Natural killer cell treated with Interleukin-12 subunit alpha and Interleukin-12 subunit beta and Interleukin-15 and Interleukin-18, amount 100 ng/mL, for 72 hours (primary cell): Measurements from ENCODE around the gene PCED1B. TPM values are rescaled to one million over a fixed set of nuclear protein-coding genes. Genes with fewer than 3 reads are reported as not detected.
A peak's percentile ranks its signal among the peaks of the same experiment; 100 is the strongest.

ENCODE experiments used
- ATAC-seq, 2 donors: fragments of 150-1000 bp; cut with Tn5 transposase in 1 of 2; sonication (Bioruptor Pico), chemical (Tn5 transposase) in 1 of 2; 2 replicates each; pipeline ENCODE4 v1.10.0; 2021
- DNase-seq: peaks from one replicate; pipeline ENCODE4 v3.0.0; 2022; ENCODE audit warnings: low spot score
- H3K27ac Mint-ChIP-seq, 2 donors: 1 replicate in 1 of 2; 2 replicates in 1 of 2; pipeline ENCODE4 v1.8.0; 2022; ENCODE audit warnings: mixed read lengths in 2 of 2, mild to moderate bottlenecking in 1 of 2, moderate library complexity in 1 of 2
- H3K27me3 Mint-ChIP-seq, 2 donors: 1 replicate in 1 of 2; 2 replicates in 1 of 2; pipeline ENCODE4 v1.8.0; 2022; ENCODE audit warnings: mixed read lengths in 2 of 2
- H3K36me3 Mint-ChIP-seq: one replicate; pipeline ENCODE4 v1.8.0; 2022; ENCODE audit warnings: mixed read lengths
- H3K4me1 Mint-ChIP-seq, 2 donors: 1 replicate in 1 of 2; 2 replicates in 1 of 2; pipeline ENCODE4 v1.8.0; 2022; ENCODE audit warnings: low read depth in 2 of 2, mixed read lengths in 2 of 2, mild to moderate bottlenecking in 1 of 2
- H3K4me3 Mint-ChIP-seq: one replicate; pipeline ENCODE4 v1.8.0; 2022; ENCODE audit warnings: mixed read lengths
- H3K9me3 Mint-ChIP-seq: 2 replicates; pipeline ENCODE4 v1.8.0; 2022; ENCODE audit warnings: mixed read lengths
- total RNA-seq, 2 donors: library from RNA; stranded (reverse); gene quantifications; one replicate each; pipeline ENCODE4 v1.2.3, GENCODE V29; 2022

The PCED1B gene
- total RNA-seq, 2 donors from 2014 or later = 39.5 to 41.2 TPM

DNA sequence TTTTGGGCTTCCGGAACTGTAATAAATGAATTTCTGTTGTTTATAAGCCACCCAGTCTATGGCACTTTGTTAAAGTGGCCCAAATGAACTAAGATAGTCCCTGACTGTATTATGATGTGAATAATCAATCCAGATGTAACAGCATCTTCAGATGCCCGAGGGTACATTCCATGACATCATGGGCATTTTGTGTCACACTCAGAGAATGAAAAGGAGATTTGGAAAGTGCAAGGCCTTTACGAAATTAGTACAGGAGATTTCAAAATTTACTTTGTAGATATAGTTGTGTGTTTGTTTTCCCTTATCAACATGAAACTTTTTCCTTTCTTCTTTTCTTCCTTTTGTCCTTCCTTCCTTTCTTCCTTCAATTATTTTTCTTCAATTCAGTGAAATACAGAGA is 54.6 kb downstream of the PCED1B start:
- ATAC-seq (no peak), DNase-seq (no peak)
- H3K4me3 Mint-ChIP-seq = no peak overlapping the region
- H3K27me3 Mint-ChIP-seq = no peaks in the 10 kb centered on the region
- no peaks in the 10 kb centered on the region for H3K9me3 Mint-ChIP-seq
- H3K27ac Mint-ChIP-seq = peak overlapping the region in 1 of 2 donors; percentile 59
- peaks cover 4% of the 10 kb centered on the region for H3K36me3 Mint-ChIP-seq
- peaks cover 0 to 8% of the 10 kb centered on the region in 2 donors for H3K4me1 Mint-ChIP-seq

DNA sequence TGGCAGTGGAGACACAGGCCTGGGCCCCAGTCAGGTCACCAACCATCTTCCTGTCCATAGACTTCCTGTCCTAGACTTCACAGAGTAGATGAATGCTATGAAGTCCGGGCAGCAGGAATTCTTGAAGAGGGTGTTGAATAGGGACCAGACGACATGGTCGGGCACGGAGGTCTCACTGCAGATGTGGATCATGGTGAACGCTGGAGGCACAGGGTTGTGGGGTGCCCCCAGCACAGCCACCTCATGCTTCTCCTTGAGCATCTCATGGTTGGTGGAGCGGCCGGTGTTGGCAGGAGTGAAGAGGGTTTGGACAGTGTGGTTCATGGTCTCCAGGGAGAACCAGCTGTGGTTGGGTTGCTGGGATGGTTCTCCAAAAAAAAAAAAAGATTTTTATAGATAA is 56.2 kb downstream of the PCED1B start:
- Mint-ChIP-seq H3K36me3 (peaks cover 12% of the 10 kb centered on the region), H3K9me3 (peaks cover 5% of the 10 kb centered on the region), H3K27ac (no peak overlapping the region), H3K4me3 (no peak overlapping the region), H3K4me1 (peaks cover 7 to 15% of the 10 kb centered on the region in 2 donors), H3K27me3 (no peaks in the 10 kb centered on the region)
- DNase-seq (no peak), ATAC-seq (no peak)

GRCh38 chr12:47139000-47139681 is 59.7 kb downstream of the PCED1B start:
- ATAC-seq (no peak), DNase-seq (no peak)
- Mint-ChIP-seq H3K4me1 (peaks cover 7 to 11% of the 10 kb centered on the region in 2 donors), H3K9me3 (peaks cover 5% of the 10 kb centered on the region), H3K27ac (no peak overlapping the region), H3K4me3 (no peak overlapping the region), H3K27me3 (no peaks in the 10 kb centered on the region), H3K36me3 (peaks cover 15% of the 10 kb centered on the region)

- DNase-seq (no peak), ATAC-seq (no peak)
- peaks cover 16 to 25% of the 10 kb centered on the region in 2 donors for H3K4me1 Mint-ChIP-seq
- peaks cover 5% of the 10 kb centered on the region for H3K9me3 Mint-ChIP-seq
- no peaks in the 10 kb centered on the region for H3K27me3 Mint-ChIP-seq
- H3K27ac Mint-ChIP-seq = no peak overlapping the region
- peaks cover 22% of the 10 kb centered on the region for H3K36me3 Mint-ChIP-seq
- no peak overlapping the region for H3K4me3 Mint-ChIP-seq
These were observed 62.0 kb downstream of the PCED1B start for GRCh38 chr12:47141459-47141858.

DNA sequence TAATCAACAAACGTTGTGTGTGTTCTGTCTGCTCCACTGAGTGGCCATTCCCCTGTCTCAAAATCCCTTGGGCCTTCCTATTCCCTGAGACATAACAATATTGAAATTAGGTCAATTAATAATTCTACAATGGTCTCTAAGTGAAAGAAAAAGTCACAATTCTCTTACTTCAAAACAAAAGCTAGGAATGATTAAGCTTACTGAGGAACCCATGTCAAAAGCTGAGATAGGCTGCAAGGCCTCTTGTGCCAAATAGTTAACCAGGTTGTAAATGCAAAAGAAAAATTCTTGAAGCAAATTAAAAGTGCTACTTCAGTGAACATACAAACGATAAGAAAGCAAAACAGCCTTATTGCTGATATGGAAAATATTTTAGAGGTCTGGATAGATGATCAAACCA is 65.3 kb downstream of the PCED1B start:
- no peak for ATAC-seq
- no peaks in the 10 kb centered on the region for H3K27me3 Mint-ChIP-seq
- peak overlapping the region in 1 of 2 donors; percentile 7 for H3K27ac Mint-ChIP-seq
- no peak for DNase-seq
- peaks cover 10 to 21% of the 10 kb centered on the region in 2 donors for H3K4me1 Mint-ChIP-seq
- peaks cover 10% of the 10 kb centered on the region for H3K36me3 Mint-ChIP-seq
- no peak overlapping the region for H3K4me3 Mint-ChIP-seq
- H3K9me3 Mint-ChIP-seq = no peaks in the 10 kb centered on the region

GRCh38 chr12:47145188-47145587 is 65.8 kb downstream of the PCED1B start:
- Mint-ChIP-seq H3K9me3 (no peaks in the 10 kb centered on the region), H3K27ac (no peak overlapping the region), H3K4me1 (peaks cover 10 to 21% of the 10 kb centered on the region in 2 donors), H3K4me3 (no peak overlapping the region), H3K36me3 (peaks cover 10% of the 10 kb centered on the region), H3K27me3 (no peaks in the 10 kb centered on the region)
- no peak for DNase-seq
- no peak for ATAC-seq

- no peaks in the 10 kb centered on the region for H3K9me3 Mint-ChIP-seq
- H3K27ac Mint-ChIP-seq = no peak overlapping the region
- H3K4me1 Mint-ChIP-seq = peaks cover 10 to 21% of the 10 kb centered on the region in 2 donors
- peaks cover 10% of the 10 kb centered on the region for H3K36me3 Mint-ChIP-seq
- H3K4me3 Mint-ChIP-seq = no peak overlapping the region
- no peak for DNase-seq
- H3K27me3 Mint-ChIP-seq = no peaks in the 10 kb centered on the region
- ATAC-seq = no peak
These were observed 68.3 kb downstream of the PCED1B start for GRCh38 chr12:47147739-47148138.

- Mint-ChIP-seq H3K36me3 (peaks cover 7% of the 10 kb centered on the region), H3K9me3 (no peaks in the 10 kb centered on the region), H3K4me1 (peaks cover 10 to 21% of the 10 kb centered on the region in 2 donors), H3K4me3 (no peak overlapping the region), H3K27me3 (no peaks in the 10 kb centered on the region), H3K27ac (no peak overlapping the region)
- DNase-seq = no peak
- ATAC-seq = no peak
These were observed 69.7 kb downstream of the PCED1B start for GRCh38 chr12:47149146-47149545.

DNA sequence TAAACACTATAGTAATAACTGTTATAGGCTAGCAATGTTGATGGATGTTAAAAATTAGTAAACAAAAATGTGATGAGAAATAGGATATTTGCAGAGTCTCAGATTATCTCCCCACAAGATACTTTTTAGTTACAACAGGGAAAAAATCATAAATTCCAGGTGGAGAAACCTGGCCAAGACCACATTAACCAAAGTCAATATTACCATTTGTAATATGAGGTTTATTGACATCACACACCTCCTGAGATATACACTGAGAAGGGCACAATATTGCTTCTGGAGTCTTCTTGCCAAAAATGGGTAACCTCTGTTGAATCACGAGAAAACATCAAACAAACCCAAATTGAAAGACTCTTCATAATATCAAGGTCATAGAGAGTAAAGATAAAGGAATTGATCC is 72.7 kb downstream of the PCED1B start:
- no peak for ATAC-seq
- peak overlapping the region in 1 of 2 donors; percentile 45 for H3K27ac Mint-ChIP-seq

GRCh38 chr12:47155457-47156166 is 76.2 kb downstream of the PCED1B start:
- Mint-ChIP-seq H3K9me3 (peaks cover 3% of the 10 kb centered on the region), H3K27me3 (no peaks in the 10 kb centered on the region), H3K27ac (no peak overlapping the region), H3K36me3 (peaks cover 8% of the 10 kb centered on the region), H3K4me1 (peaks cover 10 to 26% of the 10 kb centered on the region in 2 donors), H3K4me3 (no peak overlapping the region)
- DNase-seq (no peak), ATAC-seq (peak in 1 of 2 donors; percentile 43)

More for the DNA sequence above, 72.7 kb downstream of the PCED1B start:
- Mint-ChIP-seq H3K4me1 (peaks cover 7 to 20% of the 10 kb centered on the region in 2 donors), H3K4me3 (no peak overlapping the region), H3K27me3 (no peaks in the 10 kb centered on the region), H3K36me3 (no peaks in the 10 kb centered on the region), H3K9me3 (no peaks in the 10 kb centered on the region)
- DNase-seq = no peak

- peaks cover 6% of the 10 kb centered on the region for H3K9me3 Mint-ChIP-seq
- peaks cover 8% of the 10 kb centered on the region for H3K36me3 Mint-ChIP-seq
These were observed 76.8 kb downstream of the PCED1B start for GRCh38 chr12:47156167-47156736.

GRCh38 chr12:47158792-47159191 is 79.4 kb downstream of the PCED1B start:
- Mint-ChIP-seq H3K36me3 (peaks cover 13% of the 10 kb centered on the region), H3K9me3 (peaks cover 6% of the 10 kb centered on the region), H3K27ac (peak overlapping the region in 1 of 2 donors; percentile 4), H3K4me3 (no peak overlapping the region), H3K27me3 (no peaks in the 10 kb centered on the region), H3K4me1 (peaks cover 16 to 40% of the 10 kb centered on the region in 2 donors)
- no peak for DNase-seq
- ATAC-seq = no peak

More at GRCh38 chr12:47156167-47156736, 76.8 kb downstream of the PCED1B start:
- peak overlapping the region; percentile 7 to 46 for H3K27ac Mint-ChIP-seq
- H3K4me3 Mint-ChIP-seq = no peak overlapping the region
- no peaks in the 10 kb centered on the region for H3K27me3 Mint-ChIP-seq
- ATAC-seq (no peak), DNase-seq (no peak)
- H3K4me1 Mint-ChIP-seq = peaks cover 14 to 31% of the 10 kb centered on the region in 2 donors

- no peak for DNase-seq
- Mint-ChIP-seq H3K4me1 (peaks cover 16 to 40% of the 10 kb centered on the region in 2 donors), H3K27ac (no peak overlapping the region)
These were observed 79.9 kb downstream of the PCED1B start for GRCh38 chr12:47159348-47159747.

More at GRCh38 chr12:47159348-47159747, 79.9 kb downstream of the PCED1B start:
- peaks cover 6% of the 10 kb centered on the region for H3K9me3 Mint-ChIP-seq
- peaks cover 13% of the 10 kb centered on the region for H3K36me3 Mint-ChIP-seq
- ATAC-seq = no peak
- no peak overlapping the region for H3K4me3 Mint-ChIP-seq
- H3K27me3 Mint-ChIP-seq = no peaks in the 10 kb centered on the region
